Dedifferentiated amniotic fluid mesenchymal stem cell (primary cell): ENCODE data around the gene SMYD3.

Source experiments
- DNase-seq: peaks from one replicate; pipeline ENCODE4 v3.0.0-alpha.2; 2016; ENCODE audit errors: extremely low spot score

SMYD3 gene

DNA sequence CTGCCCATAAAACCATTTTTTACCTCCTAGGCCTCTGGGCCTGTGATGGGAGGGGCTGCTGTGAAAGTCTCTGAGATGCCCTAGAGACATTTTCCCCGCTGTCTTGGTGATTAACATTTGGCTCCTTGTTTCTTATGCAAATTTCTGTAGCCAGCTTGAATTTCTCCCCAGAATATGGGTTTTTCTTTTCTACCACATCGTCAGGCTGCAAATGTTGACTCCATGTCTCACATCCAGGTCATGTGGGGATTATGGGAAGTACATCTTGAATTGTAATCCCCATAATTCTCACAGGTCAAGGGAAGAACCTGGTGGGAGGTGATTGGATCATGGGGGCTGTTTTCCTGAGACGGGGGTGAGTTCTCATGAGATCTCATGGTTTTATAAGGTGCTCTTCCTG, 603.2 kb downstream of the SMYD3 start:
- no peak for DNase-seq

DNA sequence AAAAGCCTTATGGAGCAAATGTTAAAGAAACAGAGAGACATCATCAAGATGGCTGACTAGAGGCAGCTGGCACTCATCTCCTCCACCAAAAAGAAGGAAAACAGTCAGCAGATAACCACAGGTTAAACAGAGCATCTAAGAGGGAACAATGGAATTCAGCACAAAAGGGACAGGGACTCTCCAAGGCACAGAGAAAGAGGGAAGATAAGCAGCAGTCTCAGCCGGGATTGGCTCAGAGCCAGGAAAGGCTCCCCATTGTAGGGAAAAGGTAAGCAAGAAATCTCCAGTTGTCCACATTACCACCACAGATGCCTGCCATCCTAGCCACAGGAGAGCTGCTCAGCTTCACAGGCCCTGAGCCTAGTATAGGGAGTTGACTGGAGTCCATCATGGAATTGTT, 605.5 kb downstream of the SMYD3 start:
- DNase-seq = no peak

DNA sequence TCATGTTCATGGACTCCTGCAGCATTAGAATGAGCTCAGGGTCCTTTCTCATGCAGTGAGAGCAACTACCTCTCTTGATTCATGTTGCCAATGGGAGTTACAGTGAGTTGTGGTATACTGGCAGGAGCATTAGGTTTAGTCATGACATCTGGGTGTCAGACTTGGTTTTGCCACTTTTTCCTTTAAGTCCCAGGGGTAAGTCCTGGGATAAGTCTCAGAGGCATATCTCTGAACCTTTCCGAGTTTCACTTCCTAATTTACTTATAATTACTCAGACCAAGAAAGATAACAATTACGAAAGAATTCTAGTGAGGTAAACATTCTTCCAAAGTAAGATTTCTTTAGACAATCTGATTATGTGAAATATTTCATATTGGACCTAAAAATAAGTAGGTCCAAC, 606.0 kb downstream of the SMYD3 start:
- no peak for DNase-seq

DNA sequence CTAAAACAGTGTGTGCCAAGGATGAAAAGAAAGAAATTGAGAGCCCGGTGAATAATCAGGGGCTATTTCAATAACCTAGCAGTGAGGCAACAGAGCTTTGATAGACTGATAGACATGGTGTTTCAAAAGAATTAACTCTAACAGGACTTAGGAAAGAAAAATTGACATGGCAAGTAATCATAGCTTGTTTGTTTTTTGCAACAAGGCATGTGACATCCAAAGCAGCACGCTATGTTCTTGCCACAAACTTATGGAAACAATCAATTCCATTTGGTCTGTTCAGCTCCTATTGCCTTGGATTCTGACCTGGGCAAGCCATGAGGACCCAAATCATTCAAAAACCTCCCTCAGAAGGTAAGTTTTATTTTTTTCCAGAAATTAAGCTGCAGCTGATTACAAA, 608.5 kb downstream of the SMYD3 start:
- DNase-seq = no peak

DNA sequence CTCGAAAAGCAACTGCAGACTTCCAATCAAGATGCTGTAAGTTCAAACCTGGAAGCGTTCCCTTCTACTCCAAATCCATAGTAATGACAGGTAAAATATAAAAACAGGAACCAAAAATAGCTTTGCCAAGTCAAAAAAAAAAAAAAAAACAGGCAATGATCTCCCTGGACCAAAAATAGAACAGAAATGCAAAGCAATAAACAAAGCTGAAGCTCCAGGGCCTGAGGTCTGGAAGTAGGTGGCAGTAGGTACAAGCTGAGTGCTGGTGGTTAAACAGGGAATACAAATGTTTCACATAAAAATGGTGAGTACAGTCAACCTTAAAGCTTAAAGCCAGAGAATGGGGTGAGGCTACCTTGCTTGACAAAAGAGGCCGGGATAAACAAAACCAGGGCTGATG, 610.8 kb downstream of the SMYD3 start:
- DNase-seq = no peak

DNA sequence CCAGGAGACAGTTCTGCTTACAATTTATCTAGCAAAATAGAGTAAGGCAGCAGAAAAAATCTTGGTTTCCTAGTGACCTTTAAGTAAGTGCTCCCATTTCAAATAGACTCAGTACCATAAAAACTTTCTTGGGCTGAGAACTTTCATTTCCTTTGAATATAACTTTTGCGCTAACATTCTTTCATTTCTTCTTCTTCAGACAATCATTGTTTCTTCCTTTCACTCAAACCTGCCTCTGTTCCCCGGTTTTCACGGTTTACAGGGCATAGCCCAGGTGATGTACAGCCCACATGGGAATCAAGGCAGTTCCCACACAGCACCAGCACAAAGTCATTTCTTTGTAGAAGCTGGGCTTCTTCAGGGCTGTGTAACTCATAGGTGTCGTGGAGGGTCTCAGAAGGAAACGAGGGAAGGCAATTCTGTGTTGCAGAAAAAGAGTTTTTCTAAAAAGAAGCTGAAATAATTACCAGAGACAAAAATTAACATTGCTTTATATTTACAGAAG, 611.6 kb downstream of the SMYD3 start:
- no peak for DNase-seq

DNA sequence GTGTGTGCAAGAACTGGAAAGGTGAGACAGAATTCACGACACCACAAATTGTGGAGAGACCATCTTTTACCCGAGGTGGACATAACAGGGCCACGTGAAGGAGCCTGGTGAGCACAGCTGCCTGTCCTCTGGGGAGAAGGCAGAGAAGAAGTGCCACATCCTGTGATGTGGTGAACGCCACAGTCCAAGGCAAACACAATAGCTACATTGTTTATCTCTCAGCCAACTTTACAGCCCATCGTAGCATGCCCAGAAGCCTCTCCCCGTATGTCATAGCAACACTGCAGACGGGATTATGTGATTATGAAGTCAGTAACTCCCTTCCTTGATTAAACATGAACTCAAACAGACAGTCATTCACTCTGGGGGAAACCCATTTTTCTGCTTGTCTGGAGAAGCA, 612.2 kb downstream of the SMYD3 start:
- no peak for DNase-seq

DNA sequence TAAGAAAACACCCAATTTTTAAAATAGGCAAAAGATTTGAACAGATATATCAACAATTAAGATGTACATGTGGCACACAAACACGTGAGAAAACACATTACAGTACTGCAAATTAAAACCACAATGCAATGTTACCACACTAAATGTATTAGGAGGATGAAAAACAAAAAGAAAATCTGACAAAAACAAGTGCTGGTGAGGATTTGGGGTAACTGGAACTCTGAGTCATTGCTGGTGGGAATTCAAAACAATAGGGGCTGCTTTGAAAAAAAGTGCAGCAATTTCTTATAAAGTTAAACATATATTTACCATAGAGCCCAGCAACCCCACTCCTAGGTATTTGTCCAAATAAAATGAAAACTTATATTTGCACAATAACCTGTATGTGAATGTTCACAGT, 614.1 kb downstream of the SMYD3 start:
- no peak for DNase-seq

DNA sequence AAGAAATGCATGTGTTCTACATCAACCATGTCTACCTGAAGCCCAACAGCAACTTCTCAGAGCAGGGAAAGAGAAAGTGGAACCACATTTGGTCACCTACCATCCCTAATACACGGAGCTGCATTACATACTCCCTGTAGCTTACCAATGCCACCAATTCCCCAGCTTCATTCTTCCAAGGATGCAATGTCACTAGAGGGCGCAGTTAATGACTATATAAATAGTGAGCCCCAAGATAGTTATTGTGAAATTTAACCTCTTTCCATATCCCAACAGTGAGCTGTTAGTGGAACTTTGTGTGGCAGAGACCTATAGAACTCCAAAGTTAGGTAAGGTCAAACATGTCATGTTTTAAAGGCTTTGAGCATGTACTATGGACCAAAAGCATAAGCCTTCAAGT, 618.3 kb downstream of the SMYD3 start:
- no peak for DNase-seq

DNA sequence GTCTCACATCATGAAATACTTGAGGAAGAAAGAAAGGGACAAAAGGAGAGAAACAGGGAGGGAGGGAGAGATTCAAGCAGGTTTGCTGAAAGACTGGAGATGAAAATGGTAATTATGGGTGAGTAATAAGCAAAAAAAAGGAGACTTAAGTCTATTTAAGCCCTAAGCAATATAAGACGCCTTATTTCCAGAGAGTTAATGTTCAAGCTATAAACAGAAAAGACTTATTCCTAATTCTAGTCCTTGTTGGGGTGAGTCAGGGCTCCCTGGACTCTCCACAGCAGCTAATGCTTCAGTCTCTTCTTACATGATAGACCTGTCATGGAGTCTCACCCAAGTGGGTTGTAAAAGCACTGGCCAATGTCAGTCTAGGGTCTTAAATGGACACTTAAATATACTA, 619.2 kb downstream of the SMYD3 start:
- DNase-seq = no peak

DNA sequence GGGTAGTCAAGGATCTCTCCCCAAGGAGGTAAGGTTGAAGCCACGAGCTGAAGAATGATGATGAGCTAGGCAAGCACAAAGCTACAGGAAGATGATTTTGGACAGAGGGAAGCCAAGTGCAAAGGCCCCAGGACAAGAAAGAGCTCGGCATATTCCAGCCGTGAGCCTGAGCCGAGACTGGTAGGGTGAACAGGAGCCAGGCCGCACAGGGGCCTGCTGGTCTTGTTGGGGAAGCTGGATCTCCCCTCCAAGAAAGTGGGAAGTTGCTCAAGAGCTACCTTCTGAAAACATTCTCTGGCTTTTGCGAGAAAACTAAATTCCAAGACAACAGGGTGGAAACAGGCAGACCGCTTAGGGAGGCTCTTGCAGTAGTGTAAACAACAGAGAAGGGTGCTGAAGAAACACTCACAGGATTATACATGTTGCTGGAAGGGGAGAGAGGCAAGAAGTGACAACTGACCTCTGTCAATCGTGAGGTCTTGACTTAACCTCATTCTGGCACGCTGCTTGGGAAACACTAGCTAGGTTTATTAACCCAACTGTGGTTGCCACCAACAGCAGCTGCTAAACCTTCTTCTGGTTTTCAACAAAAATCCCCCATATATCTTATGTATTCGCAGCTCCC, 625.2 kb downstream of the SMYD3 start:
- DNase-seq = no peak

DNA sequence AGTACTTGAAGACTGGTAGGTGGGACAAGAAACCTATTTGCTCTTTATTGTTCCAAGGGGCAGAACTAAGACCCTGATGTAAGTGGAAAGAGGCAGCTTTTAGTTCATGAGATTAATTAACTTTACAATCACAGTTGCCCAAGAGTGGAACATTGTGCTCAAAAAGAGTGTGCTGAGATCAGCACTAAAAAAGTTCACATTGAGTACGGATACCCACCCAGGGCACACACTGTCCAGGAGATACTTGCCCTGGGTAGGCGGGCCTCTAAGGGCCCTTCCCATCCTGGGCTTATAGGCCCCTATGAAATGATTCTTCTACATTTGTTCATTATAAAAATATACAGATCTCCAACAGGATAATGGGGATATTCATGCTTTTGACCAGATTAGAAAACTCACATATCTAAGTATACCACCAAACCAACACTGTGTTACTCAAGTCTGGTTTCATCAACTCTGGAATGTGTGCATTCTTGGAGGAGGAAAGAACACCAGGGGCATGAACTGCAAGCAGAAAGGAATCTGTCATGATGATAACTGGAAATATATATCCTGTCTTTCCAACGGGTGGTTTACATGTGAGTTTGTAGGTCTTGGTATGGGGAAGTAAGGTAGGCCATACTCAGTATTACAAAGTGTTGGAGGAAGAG, 626.2 kb downstream of the SMYD3 start:
- peak; percentile 60 for DNase-seq

DNA sequence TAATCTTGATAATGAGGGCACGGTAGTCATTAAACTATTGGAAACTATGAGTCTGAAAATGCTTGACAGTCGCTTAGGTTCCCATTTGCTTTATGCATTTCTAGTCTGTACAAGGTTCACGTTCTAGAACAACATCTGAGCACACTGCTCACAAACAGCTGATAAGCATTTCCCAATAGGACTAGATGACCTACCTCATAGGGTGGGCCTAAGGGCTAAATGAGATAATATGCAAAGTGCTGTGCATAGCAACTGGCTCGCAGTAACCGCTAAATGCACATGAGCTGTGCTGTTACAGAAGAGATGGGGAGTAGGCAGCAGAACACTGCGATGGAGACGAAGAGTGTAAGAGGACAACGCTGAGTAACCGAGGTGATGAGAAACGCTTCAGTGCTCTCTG, 628.0 kb downstream of the SMYD3 start:
- no peak for DNase-seq

DNA sequence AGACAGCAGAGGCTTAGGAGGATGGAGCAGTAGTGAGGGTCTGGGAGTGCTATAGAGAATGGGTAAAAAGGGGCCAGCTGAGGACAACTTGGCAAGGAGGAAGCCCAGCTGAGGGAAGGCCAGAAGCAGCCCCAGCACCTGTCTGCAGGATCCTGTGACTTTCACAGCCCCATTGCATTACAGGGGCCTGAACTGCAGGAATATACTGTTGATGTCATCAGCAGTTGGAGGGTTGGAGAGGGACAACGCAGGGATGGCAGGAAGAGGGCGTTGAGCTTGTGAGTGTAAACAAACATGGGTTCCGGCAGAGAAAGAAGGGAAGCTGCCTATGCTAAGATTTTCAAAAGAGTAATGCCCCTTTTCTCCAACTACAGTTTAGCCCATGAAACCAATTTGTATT, 628.5 kb downstream of the SMYD3 start:
- DNase-seq = no peak

DNA sequence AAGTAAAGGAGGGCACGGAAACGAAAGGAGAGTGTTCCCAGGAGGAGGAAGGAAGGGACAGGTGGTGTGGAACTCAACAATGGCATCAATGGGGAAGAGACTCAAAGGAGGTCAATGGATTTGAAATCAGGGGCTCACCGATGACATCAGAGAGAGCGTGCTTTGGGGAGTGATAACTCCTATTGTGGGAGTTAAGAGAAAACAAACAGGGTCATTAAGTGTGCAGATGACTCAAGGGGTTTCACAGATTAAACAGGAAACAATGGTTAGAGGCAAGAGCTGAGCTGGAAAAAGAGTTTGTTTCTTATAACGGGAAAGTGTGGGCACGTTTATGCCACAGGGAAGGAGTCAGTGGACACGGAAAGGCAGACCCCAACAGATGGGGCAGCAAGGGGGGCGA, 629.1 kb downstream of the SMYD3 start:
- DNase-seq = no peak

DNA sequence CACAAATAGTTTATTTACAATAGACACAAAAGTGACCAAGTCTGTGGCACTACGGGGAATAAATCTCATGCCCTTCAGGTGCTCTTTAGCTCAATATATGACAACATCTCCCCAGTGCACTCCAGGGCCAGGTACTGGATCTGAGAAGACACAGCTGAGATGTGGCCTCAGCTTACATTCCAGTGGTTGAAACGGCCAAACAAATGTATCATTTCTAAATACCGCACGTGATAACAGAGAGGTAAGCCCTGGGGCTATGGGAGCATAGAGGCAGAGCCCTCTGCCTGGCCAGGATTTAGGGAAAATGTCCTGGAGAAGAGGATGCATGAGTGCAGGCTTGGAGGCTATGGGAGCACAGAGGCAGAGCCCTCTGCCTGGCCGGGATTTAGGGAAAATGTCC, 630.5 kb downstream of the SMYD3 start:
- no peak for DNase-seq

DNA sequence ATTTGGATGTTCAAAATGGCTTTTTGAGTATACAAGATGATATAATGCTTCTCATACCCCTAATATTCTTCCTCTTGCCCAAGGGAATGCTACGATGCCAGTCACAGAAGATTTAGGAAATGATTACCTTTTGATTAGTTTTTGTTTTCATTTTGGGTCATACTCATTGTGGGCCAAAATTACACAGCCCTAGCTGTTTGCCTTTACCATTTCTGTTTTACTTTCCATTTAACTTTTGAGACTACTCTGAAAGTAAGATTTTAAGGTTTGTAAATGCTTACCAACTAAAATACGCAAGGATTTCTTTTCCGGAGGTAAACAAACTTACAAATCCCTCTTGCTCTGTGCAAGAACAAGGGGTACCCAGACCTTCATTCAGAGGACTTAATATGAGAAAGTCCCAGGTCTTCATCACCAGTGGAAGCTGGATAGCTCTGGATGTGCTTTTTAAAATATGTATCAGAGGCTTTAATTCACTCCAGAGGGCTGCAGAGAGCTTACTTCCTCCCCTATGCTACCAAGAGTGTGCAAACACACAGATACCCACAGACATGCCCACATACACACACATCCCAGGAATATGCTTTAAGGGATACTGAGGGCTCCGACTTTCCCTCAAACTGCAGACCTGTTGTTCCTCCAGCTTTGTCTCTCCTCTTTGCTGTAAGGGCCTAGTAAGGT, 631.4 kb downstream of the SMYD3 start:
- DNase-seq = no peak

DNA sequence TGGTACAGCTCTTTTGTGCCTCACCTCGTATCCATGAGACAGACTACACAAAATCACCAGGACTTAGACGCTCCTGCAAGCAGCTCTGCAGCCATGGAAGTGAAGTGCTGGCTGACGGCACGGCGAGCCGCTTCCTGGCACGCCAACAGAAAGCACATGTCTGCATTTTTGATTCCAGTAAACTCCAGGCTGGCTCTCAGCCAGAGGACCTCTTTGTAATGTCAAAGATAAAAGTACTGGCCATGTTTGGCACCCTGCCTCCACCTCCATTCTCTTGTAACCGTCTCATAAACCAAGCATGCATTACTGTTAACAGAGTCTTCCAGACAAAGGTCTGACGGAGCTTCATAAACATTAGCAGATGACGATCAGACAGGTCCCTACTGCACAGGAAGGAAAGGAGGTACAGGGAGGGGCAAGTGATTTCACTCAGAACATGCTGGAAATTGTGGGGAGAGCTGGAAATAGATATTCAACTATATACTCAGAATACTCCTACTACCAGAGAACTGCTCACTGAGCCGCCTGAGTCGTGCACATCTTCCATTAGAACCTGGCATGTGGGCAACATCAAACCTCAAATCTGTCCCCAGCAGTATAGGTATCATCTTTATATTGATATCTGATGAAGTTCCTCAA, 632.0 kb downstream of the SMYD3 start:
- DNase-seq = peak; percentile 83

DNA sequence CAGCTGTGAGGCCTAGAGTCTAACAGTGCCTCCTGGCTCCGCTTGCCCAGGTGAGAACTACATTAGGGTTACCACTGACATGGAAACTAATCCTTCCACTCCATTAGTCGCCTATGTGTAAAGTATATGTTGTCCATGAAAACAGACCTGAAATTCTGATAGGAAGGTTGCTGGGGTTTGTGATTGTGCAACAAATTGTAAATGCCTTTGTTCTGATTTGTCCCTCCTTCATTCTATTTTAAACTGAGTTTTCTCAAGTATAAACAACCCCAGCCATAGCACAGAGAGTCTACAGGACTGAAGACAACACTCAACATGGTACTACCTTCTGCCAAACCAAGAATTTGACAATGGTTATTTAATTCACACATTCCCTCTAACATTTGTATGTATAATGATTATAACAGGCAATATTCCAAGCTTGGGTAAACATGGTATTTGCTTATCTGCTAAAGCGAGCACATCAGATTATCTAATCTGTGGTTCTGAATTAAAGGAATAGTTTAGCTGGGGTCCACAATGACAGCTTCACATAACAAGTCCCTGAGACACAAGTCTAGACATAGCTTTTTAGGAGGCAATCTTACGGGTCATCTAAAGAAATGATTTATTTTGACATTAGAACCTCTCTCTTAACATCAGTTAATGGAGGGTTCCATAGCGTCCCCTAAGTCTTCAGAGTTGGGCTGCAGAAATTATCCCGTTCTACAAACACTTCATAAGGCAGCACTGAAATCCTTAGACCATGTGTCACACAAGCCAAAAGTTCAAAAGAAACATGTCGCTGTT, 633.0 kb downstream of the SMYD3 start:
- no peak for DNase-seq

DNA sequence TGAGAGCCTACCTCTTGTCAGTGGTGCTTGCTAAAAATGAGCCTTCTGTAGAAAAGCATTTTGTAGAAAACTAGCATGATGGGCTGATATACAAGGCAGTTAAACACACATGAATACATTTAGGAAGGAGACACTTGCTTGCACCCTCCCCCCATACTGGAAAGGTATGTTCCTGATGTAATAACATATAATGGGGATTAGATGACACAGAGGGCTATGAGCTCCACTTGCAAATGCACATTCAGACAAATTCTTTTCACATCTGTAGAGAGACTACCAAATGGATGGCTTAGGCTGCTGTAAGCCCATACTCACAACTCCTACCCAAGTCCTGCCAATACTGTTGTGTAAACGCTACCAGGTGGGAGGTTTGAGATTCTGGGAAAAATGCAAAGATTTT, 634.0 kb downstream of the SMYD3 start:
- DNase-seq = no peak

DNA sequence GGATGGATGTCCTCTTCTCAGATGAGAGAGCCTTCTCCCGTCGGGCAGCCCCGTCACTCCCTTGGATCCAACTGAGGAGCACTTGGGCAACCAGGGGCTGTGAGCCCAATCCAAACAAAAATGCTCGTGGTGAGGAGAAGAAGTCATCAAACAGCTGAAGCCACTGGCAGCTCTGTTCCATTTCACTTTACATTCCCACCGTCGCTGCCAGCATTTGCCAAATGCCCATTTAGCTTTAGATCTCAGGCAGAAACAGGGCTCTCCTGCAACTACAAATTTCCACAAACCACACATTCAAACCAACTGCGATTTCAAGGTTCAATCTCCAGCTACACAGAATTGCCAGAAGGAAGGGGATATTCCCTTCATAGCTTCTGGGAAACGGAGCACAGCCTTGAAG, 634.6 kb downstream of the SMYD3 start:
- DNase-seq = no peak

DNA sequence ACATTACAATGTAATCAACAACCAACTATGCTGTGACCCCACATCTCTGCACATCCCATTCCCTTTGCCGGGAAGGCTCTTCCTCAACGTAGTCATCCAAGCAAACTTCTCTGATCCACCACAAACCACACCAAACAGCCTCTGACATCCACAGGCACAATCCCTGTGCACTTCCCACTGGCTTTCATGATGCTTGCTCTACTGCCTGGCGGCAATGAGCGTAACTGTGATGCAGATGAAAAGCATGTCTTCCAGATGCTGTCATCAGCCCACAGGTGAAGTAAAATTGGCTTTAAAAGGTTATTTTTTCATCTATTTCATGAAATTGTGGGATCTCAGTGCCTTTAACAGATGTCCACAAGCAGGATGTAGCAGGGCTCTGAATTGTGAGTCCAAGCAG, 635.2 kb downstream of the SMYD3 start:
- DNase-seq = peak; percentile 32
